ENCODE measurements around the gene RAMP3.

The RAMP3 gene

DNA sequence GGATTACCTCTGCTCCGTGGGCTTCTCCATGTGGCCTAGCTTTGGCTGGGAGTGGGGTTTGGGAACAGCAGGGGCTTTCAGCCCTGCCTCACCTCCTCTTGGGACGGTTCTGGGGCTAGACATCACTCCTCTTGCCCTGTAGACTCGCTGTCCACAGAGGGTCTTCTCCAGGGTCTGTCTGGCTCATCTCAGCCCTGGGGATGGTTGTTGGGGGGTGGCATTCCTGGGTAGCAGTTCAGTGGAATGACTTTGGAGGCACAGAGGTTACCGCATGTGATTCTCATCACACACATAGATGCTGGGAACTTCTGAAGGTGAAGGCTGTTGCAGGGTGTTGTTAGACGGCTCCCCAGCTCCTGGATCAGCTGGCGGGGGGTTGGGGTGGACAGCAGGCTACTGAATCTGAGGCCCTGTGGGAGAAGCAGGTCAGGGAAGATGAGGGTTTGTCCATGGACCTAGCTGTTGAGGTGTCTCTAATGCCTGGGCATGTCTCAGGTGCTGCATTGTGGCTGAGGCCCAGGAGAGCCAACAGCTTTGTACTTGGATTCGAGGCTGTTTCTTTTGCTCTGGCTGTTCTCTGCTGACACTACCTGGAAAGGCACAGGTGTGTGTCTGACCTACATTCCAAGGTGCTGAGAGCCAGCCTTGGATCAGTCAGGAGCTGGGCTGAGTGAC lies 23.8 kb downstream of the RAMP3 start:
- no peak for DNase-seq

DNA sequence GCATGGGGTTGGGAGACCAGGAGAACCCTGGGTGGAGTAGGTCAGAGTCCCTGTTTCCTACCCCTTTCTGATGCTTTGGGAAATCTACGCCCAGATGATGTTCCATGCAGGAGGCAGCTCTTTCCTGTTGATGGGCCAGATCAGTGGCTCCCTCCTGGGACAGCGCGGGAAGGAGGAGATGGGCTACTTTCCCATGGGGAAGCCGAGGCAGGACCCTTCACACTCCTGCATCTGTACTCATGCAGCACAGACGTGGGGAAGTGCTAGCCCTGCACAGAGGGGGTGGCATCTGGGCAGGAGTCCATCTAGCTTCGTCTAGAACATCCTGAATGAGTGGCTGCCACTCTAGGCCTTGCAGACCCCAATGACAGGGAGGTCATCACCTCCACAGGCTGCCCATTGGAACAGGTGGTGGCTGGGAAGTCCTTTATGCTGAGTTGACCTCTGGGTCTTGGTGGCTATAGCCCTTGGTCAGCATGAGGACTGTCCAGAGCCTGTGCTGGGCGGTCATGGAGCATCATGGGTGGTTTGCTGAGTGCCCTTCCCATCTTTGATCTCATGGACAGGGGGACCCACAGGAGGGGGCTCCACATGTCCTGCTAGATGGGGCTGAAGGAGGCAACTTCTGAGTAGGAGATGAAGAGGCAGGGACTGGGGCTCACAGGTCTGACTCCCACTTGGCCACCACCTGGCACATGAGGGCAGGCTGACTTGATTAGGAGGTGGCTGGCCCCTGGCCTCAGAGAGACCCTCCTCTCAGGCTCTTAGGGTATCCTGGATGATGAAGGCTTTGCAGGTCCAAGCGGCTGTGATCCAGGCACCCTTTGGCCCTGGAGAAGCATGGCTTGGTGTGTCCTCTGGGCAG lies 24.6 kb downstream of the RAMP3 start:
- no peak for DNase-seq

DNA sequence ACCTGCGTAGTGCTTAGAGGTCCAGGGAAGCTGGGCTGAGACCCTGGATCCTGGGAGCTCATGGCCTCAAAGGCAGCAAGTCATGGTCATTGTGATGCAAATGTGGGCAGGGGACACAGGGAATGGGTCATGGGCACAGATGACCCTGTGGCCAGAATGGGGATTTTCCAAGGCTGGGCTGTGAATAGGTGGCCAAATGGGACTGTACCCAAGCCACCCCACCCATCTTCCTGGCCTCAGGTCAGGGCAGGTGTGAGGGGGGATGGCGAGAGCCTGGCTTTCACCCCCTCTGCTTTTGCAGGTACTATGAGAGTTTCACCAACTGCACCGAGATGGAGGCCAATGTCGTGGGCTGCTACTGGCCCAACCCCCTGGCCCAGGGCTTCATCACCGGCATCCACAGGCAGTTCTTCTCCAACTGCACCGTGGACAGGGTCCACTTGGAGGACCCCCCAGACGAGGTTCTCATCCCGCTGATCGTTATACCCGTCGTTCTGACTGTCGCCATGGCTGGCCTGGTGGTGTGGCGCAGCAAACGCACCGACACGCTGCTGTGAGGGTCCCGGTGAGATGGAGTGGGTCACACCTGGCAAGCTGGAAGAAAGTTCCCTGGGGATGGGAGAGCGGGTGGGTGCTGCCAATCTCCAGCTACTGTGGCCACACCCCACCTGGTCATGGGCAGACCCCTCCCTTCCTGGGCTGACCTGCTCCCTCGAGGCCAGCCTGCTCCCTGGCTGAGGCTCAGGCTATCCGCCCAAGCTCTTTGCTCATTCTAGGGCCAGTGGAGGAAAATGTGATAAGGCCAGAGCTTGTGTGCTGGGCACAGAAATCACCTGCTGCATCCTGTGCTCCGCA lies 25.5 kb downstream of the RAMP3 start:
- no peak for DNase-seq

DNA sequence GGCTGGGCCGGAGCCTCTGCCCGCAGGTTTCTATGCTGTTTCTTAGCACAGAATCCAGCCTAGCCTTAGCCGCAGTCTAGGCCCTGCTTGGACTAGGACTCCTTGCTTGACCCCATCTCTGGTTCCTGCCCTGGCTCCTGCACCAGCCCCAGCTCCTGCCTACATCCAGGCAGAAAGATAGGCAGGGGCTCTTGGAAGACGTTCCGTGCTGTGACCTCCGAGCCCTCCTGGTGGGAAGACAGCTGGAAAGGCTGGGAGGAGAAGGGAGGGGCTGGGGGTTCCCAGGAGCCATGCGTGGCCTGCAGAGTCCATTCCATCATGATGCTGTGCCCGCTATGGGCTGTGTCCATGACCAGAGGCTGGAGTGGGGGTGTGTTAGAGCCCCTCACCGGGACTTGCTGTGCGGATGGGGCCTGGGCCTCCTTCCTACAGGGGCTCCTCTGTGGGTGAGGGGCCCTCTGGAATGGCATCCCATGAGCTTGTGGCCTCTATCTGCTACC lies 26.2 kb downstream of the RAMP3 start:
- DNase-seq = no peak

DNA sequence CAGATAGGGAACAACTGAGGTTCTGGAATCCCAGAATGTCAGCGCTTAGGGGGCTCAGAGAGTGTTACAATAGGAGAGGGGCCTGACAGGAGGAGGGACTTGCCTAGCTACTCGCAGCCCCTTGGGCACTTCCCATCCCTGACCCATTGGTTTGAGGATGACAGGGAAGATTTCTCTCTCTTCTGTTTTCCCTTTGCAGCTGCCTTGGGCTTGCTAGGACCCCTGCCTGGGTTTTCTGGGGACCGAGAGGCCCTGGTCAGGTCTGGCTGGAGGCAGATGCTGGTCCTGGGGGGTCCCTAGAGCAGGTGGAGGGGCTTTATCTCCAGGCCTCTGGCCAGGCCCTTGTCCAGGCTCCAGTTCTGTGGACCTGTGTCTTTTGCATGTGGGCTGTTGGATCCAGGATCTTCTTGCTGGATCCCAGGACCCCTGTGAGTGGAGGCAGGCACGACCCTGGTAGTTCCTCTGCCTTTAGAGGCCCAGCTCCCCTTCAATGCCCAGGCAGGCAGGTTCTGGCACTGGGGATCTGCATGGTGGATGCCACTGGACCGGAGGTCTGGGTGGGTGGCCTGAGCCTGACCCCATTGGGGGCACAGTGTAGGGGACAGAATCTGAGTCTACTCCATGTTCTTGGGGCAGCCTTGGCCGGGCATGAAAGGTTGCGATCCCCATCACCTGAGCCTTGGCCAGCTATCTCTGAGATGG lies 26.9 kb downstream of the RAMP3 start:
- no peak for DNase-seq

DNA sequence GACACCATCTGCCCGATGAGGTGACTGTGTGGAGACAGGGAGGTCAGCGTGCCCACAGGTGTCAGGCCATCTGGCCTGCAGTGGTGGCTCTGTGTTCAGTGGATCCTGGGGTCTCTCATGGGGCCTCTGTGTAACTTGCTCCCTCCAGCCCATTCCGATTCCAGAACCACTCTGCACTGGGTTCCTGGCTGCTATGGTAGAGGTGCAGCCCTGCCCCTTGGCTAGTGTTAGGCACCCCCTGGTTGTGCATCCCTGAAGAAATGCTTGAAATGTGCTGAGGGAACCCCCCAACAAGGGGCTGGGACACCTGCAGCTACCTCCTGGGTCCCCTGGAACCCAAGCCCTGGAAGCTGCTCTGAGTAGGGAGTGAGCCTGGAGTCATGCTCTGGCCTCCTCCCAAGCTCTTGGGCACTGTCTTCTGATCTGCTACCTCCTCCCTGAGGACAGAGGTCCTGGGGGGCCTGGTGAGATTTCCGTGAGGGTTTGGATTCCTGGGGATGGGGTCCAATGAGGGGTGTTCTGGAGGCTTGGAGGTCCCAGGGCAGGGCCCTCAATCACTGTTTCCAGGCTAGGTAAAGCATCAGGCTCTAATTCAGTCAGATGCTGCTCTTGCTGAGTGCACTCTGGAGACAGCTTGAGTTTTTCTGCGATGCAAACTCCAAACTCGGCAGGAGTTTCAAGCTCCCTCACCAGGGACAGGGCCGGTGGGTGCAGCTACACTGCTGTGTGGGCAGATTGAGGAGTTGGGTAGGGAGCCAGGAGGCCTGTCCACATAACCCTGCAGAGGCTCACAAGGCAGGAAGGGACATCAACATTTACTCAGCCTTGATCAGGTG lies 27.7 kb downstream of the RAMP3 start:
- no peak for DNase-seq

DNA sequence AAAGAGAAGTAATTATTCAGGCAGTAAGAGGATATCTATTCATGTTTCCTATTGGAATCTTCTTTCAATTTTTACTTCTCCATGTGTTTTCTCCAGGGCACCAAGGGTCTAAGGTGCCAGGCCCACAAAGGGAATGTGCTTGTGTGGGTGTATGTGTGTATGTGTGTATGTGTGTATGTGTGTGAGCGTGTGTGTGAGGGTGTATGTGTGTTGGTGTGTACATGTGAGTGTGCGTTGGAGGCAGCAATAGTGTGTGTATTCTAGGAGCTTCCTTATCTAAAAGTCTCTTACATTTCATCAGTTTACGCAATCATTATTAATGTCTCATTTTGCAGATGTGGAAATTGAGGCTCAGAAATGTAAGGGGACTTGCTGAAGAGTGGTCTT lies 28.3 kb downstream of the RAMP3 start:
- no peak for DNase-seq

DNA sequence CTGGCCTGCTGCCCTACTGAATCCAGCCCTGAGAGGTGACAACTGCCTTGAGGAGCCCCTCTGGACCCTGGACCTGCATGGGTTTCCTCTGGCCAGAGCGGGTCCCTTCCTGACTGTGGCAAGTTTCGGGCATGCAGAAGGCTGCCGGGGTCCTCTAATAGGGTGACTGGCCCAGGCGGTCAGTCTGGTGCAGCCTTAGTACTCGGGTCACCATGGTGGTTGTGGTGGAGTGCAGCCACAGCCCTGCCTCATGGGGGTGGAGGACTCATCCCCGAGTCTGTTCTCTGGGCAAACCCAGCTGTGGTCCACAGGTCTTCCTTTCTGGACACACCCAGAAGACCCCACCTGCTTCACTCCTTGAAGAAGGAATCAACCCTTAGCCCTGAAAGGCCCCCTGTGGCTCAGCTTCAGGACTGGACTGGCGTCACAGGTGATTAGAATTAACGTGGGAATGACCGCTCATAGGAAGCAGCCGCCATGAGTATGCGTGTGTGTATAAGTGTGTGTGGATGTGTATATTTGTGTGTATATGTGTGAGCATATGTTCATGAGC lies 28.7 kb downstream of the RAMP3 start:
- DNase-seq = no peak

DNA sequence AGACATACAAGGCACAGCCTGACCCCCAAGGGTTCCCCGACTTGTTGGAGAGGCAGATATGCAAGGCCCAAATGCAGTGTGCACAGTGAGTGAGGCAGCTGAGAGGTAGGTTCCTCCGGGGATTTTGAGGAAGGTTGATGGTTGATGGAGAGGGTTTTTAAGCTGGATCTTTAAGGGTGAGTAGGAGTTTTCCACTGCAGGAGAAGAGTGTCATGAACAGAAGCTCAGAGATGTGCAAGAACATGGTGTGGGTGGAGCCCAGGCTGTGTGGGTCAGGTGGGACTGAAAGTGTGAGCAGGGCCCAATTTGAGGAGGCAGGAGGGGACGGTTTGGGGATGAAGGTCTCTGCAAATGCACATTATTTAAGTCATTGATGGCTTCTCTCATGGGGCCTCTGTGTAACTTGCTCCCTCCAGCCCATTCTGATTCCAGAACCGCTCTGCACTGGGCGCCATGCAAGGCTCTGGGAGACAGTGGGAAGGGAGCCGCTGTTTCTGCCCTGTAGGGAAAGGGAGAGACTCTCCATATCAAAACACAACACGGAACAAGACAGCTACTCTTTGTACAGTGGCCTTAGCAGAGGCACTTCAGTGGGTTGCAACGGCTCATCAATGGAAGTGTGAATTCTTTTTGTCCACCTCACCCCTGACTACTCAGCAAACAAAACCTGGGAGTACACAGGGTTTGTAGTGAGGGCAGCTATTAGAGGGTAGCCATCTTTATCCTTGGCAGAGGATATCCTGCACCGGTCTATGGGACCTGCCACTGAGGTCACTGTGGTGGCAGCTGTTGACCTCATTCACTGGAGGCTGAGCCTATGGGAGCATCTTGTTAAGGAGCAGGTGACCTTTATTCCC lies 29.7 kb downstream of the RAMP3 start:
- no peak for DNase-seq

DNA sequence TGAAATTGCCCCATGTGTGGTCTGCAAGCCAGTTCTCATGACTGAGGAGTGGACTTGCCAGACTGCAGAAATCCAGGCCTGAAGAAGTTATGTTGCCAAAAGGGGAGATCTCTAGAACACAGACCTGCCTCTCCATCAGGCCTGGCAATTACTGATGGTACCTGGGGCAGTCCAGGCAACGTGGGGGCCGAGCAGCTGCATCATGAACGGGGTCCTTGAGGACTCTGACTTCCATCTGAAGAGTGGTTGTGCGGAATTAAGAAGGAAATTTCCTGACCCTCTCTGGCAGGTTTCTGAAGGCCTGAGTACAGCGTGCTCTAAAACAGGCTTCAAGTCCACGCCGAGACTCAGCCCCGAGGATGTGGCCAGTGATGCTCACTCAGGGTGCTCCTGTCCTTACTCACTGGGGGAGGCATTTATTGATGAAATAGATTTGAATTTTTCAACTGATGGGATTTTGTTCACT lies 30.4 kb downstream of the RAMP3 start:
- DNase-seq = no peak

DNA sequence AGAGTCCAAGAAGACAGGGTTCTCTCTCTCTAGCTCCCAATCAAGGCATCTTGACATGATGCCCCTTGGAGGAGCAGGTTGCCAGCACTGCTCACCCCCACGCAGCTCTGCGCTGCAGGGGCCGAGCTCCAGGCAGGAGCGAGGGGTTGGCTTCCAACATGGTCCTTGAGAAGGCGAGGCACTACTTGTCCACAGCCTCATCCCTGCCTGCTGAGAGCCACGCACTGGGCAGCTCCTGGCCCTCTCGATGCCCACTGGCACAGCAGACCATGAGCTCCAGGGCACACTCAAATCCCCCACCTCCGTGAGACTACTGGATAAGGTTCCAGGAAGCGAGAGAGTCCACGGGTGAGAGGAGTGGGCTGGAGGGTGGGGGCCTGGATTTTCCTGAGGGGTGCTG lies 31.1 kb downstream of the RAMP3 start:
- no peak for DNase-seq

DNA sequence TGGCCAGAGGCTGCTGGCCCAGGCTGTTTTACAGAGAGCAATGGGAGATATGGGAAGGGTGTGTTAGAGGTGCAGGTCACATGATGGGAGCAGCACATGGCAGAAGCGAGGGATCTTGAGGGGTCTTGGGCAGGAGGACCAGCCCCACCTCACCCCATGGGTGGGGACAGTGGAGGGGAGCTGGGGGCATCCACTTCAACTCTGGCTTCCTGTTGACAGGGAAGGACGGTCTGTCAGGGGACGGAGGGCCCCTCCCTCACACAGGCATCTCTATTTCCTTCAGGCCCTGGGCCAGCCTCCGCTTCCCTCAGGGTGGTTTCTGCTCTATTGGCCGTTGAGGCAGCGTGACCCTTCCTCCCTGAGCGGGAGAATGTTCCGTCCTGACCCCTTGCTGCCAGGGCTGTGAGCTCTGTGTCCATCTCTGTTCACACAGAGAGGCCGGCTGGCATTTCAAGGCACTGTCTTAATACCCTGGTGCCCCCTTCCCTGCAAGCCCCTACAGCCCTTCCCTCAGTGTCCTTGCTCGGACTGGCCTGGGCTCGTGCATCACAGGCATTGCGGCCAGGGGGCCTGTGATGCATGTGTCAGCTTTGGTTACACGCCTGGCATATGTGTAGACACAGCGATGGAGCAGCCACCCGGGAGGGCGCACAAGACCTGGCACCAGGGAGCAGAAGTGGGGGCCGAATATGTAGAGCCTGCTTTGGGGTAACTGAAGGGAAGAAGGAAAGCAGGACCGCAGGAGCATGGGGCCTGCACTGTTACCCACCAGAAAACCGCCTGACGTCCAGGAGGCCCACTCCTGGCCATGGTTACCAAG lies 31.8 kb downstream of the RAMP3 start:
- DNase-seq = no peak

DNA sequence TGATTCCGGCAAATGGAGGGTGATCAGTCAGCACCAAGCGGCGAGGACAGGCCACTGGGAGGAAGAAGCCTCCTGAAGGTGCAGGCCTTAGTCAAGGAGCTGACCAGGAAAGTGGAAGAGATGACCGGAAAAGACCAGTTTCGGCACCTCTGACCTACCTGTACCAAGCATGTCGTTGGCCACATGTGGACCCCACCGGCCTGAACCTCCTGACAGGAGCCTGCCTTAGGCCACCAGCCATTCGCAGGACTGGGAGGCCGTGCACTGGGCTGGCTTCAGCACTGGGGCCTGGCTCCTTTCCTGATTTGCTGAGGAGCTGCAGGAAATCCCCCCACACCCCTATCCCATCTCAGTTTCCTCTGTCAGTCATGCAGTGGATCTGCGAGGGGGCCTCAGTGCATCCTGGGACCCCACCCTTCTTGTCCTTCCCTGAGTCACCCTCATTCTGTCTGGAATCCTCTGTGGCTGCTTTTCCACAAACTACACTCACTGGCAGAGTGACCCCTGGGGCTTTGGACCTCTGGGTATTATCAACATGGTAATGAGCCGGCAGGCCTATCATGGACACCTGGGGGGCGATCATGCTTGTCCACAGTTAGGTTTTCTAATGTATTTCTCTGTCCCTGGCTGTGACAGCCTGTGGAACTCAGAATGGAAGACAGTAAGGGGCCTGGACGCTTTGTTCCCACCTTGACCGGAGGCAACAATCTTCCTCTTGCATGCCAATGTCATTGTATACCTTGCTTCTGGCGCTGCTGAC lies 33.0 kb downstream of the RAMP3 start:
- no peak for DNase-seq

DNA sequence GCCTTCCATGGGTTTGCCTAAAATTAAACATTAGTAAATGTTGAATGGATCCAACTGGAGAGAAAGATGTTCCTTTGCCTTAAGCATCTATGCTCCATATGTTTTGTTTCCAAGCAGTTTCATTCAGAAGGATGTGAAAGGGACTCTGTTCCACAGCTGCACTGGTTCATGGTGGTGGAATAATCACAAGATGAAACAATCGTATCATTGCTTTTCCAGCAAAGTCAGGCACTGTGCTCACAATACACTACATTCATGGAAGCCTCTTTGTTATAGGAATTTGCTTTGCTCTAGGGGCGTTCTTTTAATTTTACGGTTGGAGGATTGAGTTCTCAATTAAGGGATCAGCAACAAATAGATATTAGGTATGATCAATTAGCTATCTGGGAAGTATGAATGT lies 33.8 kb downstream of the RAMP3 start:
- DNase-seq = no peak

DNA sequence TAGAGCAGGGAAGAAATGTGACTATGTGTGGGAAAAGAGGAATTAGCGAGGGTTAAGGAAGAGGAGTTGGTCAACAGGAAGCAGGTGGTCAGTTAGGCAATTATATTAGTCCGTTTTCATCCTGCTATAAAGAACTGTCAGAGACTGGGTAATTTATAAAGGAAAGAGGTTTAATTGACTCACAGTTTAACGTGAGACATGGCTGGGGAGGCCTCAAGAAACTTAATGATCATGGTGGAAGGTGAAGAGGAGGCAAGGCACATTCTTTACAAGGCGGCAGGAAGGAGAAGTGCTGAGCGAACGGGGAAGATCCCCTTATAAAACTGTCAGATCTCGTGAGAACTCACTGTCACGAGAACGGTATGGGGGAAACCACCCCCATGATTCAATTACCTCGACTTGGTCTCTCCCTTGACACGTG lies 35.0 kb downstream of the RAMP3 start:
- no peak for DNase-seq

DNA sequence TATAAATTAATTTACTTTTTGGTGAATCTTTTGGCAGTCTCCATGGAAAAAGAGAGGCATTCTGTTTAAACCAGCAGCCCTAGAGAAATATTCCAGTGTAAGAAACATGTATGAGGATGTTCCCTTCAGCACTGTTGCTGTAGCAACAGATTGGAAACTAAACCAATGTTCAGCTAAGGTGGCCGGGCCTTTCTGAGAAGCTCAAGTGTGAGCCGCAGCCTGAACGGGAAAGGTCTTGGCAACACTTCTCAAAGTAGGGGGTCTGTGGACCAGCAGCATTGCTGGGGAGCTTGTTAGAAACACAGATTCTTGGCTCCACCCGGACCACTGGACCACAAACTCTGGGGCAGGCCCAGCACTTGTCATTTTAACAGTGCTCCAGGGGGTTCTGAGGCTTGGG lies 36.2 kb downstream of the RAMP3 start:
- no peak for DNase-seq

DNA sequence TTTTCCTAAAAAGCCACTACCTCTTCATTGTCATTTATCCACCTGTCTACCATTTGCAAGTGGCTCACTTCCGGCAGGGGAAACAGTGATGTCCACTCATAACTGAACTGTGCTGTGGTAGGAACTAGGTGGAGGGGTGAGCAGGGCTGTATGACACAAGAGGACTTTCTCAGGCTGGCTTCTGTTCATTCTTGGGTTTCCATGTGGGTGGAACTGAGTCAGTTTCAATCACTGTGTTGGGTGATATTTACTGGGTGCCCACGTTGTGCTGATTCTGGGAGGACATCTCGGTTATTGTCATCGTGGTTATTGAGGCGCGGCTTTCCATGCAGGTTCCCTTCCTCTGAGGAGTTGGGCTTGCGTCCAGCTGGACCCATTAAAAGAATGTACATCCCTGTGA lies 38.8 kb downstream of the RAMP3 start:
- DNase-seq = no peak

DNA sequence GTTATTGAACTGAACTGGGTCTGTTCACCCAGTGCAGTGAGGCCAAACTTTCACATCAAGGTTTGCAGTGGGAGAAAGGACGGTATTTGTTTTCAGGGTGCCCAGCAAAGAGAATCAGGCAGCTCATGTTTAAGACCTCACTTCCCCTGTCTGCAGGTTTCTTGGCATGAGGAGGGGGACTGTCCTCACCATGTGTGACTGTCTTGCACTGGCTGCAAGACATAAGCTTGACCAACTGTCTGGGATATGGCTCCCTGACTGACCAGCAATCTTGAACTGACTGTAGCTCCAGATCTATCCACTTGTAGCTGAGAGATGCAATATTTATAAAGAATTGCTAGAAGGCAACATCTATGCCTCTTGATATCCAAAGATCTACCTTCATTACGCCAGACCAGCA lies 39.9 kb downstream of the RAMP3 start:
- no peak for DNase-seq

DNA sequence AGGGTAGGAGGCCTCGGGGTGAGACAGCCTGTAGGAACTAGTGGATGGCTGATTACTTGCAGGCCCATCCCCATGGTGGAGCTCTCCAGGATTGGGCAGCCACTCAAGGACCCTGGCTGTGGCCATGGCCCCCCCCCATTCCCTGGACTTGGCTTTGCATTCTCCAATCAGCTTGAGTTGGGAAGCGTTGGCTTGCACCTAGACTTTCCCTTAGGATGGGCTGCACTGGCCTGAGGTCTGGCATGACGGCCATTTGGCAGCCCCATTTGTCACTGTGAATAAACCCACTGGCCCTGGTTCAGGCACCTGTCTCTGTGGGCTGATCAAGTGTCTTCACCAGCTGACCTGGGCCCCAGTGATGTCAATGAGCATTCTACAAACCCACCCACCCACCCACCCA lies 41.4 kb downstream of the RAMP3 start:
- no peak for DNase-seq

Data from NCI-H446 treated with DMSO at 0.1 percent for 48 hours (cell line).